SU-DHL-6 (cell line): ENCODE measurements around the gene RIIAD1.
"Not testable (repeated sequence)": the region's sequence is repeated elsewhere in the genome, so short reads cannot be mapped to it uniquely, and the experiment has no call there.

Source experiments
- H2AFZ ChIP-seq: fragments of 200-600 bp; sonication (generic); 2 replicates; pipeline ENCODE4 v1.6.1; 2014; ENCODE audit warnings: low read depth, mild to moderate bottlenecking, moderate library complexity, mixed read lengths, antibody characterized with exemption, low read length; ENCODE audit not compliant: severe bottlenecking
- H3F3A ChIP-seq: fragments of 200-600 bp; shearing (Covaris generic); 2 replicates; pipeline ENCODE4 v1.6.0; 2016; ENCODE audit warnings: antibody characterized with exemption, mild to moderate bottlenecking; ENCODE audit not compliant: insufficient read depth
- H3K27ac ChIP-seq: fragments of 200-600 bp; sonication (generic); 2 replicates; pipeline ENCODE4 v1.5.1; 2016; ENCODE audit warnings: low read depth, mild to moderate bottlenecking, low read length, moderate library complexity, mixed read lengths
- H3K27me3 ChIP-seq: fragments of 200-600 bp; sonication (generic), shearing (Covaris generic); 2 replicates; pipeline ENCODE4 v1.6.0; 2014; ENCODE audit warnings: mild to moderate bottlenecking, low read length
- H3K36me3 ChIP-seq: fragments of 200-600 bp; sonication (generic); 2 replicates; pipeline ENCODE4 v1.6.1; 2014; ENCODE audit warnings: mild to moderate bottlenecking, low read length, mixed read lengths
- H3K4me2 ChIP-seq: fragments of 300-600, 200-600 bp; shearing (Covaris generic), sonication (generic); 2 replicates; pipeline ENCODE4 v1.6.0; 2014; ENCODE audit warnings: low read length, low read depth, mild to moderate bottlenecking; ENCODE audit not compliant: poor library complexity, severe bottlenecking
- H3K4me3 ChIP-seq: fragments of 200-600 bp; sonication (generic); 2 replicates; pipeline ENCODE4 v1.5.1; 2014; ENCODE audit warnings: antibody characterized with exemption, low read length, mild to moderate bottlenecking, mixed read lengths; ENCODE audit not compliant: insufficient read depth, poor library complexity, severe bottlenecking
- H3K79me2 ChIP-seq: fragments of 200-600 bp; sonication (generic); 2 replicates; pipeline ENCODE4 v1.6.1; 2014; ENCODE audit warnings: mild to moderate bottlenecking, low read length, moderate library complexity; ENCODE audit not compliant: insufficient read depth
- H3K9ac ChIP-seq: fragments of 200-600 bp; sonication (generic); 2 replicates; pipeline ENCODE4 v1.7.0; 2014; ENCODE audit warnings: mild to moderate bottlenecking, low read length
- H3K9me2 ChIP-seq: fragments of 200-600 bp; sonication (generic); replicated peaks from 2 replicates; pipeline ENCODE4 v1.6.1; 2014; ENCODE audit warnings: low read length; ENCODE audit not compliant: insufficient read depth
- H3K9me3 ChIP-seq: fragments of 200-600 bp; sonication (generic); 2 replicates; pipeline ENCODE4 v1.6.1; 2014; ENCODE audit warnings: low read length, mixed read lengths; ENCODE audit not compliant: insufficient read depth
- H4K20me1 ChIP-seq: fragments of 200-600 bp; sonication (generic); 2 replicates; pipeline ENCODE4 v1.6.1; 2014; ENCODE audit warnings: low read depth, mild to moderate bottlenecking, antibody characterized with exemption, low read length, moderate library complexity, mixed read lengths
- EZH2phosphoT487 ChIP-seq: fragments of 200-600 bp; sonication (generic), shearing (Covaris generic); conservative IDR thresholded peaks from 2 replicates; pipeline ENCODE4 v1.6.1; 2018; ENCODE audit warnings: mild to moderate bottlenecking, antibody characterized with exemption, low read length, moderate library complexity, mixed read lengths
- TF ChIP-seq, protein P1 (sequence below): fragments of 200-600 bp; sonication (generic); IDR thresholded peaks from one replicate; pipeline ENCODE4 v1.5.1; 2017; ENCODE audit warnings: antibody characterized with exemption, mild to moderate bottlenecking, low read length, moderate library complexity; ENCODE audit not compliant: insufficient read depth, poor library complexity, severe bottlenecking

RIIAD1 gene

DNA sequence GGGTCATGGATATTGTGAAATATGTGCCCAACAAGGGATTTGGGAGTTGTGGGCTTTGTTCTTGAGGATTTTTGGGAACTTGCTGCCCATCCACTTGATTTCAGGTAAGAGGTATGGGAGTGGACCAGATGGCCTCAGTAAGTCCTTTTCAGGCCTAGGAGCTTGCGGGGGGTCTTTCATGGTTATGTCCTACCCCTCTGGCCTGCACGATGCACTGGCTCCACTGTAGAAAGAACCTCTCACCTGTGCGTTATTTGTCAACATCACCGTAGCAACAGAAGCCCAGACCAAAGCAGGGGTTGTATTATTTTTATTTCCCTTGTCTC, 8.6 kb downstream of the RIIAD1 start:
- Histone ChIP-seq H3F3A (no peaks in the 10 kb centered on the region), H3K9ac (no peak overlapping the region), H2AFZ (no peak overlapping the region), H3K27me3 (no peaks in the 10 kb centered on the region), H3K4me3 (no peak overlapping the region), H3K27ac (no peak overlapping the region), H4K20me1 (no peaks in the 10 kb centered on the region), H3K9me3 (no peaks in the 10 kb centered on the region), H3K9me2 (no peaks in the 10 kb centered on the region), H3K79me2 (no peaks in the 10 kb centered on the region), H3K4me2 (no peak overlapping the region), H3K36me3 (no peaks in the 10 kb centered on the region)
- TF ChIP-seq, protein P1, sequence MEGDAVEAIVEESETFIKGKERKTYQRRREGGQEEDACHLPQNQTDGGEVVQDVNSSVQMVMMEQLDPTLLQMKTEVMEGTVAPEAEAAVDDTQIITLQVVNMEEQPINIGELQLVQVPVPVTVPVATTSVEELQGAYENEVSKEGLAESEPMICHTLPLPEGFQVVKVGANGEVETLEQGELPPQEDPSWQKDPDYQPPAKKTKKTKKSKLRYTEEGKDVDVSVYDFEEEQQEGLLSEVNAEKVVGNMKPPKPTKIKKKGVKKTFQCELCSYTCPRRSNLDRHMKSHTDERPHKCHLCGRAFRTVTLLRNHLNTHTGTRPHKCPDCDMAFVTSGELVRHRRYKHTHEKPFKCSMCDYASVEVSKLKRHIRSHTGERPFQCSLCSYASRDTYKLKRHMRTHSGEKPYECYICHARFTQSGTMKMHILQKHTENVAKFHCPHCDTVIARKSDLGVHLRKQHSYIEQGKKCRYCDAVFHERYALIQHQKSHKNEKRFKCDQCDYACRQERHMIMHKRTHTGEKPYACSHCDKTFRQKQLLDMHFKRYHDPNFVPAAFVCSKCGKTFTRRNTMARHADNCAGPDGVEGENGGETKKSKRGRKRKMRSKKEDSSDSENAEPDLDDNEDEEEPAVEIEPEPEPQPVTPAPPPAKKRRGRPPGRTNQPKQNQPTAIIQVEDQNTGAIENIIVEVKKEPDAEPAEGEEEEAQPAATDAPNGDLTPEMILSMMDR = no peak
- TF ChIP-seq EZH2phosphoT487 = no peak

DNA sequence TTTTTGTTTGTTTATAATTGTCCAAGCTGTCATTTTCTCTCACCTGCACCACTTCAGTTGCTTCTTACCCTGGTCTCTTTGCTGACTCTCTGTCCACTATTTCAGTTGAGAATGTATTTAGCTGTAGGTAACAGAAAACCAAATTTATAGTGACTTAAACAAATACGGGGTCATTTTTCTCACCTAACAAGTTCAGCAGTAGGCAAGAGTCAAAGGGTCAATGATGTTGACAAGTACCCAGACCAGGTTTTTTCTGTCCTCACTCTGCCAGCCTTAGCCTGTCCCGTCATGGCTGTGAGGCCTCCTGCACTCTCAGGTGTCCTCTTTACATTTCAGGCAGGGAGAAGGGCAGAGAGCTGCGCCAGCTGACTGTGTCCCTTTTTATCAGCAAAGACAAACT, 11.8 kb downstream of the RIIAD1 start:
- no peaks in the 10 kb centered on the region for H3K36me3 ChIP-seq
- H3K79me2 ChIP-seq = no peaks in the 10 kb centered on the region
- no peaks in the 10 kb centered on the region for H3K9me2 ChIP-seq
- no peaks in the 10 kb centered on the region for H3F3A ChIP-seq
- H3K9ac ChIP-seq = no peak overlapping the region
- H2AFZ ChIP-seq = no peak overlapping the region
- H3K27ac ChIP-seq = no peak overlapping the region
- no peak overlapping the region for H3K4me2 ChIP-seq
- no peak overlapping the region for H3K4me3 ChIP-seq
- no peaks in the 10 kb centered on the region for H4K20me1 ChIP-seq
- peaks cover 10% of the 10 kb centered on the region; the same call in 1 of the 2 replicates for H3K9me3 ChIP-seq
- no peaks in the 10 kb centered on the region for H3K27me3 ChIP-seq
- TF ChIP-seq, protein P1 = no peak
- TF ChIP-seq EZH2phosphoT487 = no peak

DNA sequence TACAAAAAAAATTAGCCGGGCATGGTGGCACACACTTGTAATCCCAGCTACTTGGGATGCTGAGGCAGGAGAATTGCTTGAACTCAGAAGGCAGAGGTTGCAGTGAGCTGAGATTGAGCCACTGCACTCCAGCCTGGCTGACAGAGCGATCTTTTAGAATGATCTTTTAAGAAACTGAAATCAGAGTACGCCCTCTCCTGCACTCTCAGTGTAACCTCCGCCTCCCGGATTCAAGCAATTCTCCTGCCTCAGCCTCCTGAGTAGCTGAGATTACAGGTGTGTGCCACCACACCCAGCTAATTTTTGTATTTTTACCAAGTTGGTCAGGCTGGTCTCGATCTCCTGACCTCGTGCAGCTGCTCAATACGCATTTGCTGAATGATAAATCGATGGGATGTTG, 12.7 kb downstream of the RIIAD1 start:
- not testable (repeated sequence) for H4K20me1 ChIP-seq, H3K9me2 ChIP-seq, H3K36me3 ChIP-seq, H3K27ac ChIP-seq, H2AFZ ChIP-seq, H3K9ac ChIP-seq, H3K79me2 ChIP-seq, H3K4me3 ChIP-seq, H3K4me2 ChIP-seq, H3F3A ChIP-seq, H3K27me3 ChIP-seq
- H3K9me3 ChIP-seq = peaks cover 13% of the 10 kb centered on the region; the same call in 1 of the 2 replicates

DNA sequence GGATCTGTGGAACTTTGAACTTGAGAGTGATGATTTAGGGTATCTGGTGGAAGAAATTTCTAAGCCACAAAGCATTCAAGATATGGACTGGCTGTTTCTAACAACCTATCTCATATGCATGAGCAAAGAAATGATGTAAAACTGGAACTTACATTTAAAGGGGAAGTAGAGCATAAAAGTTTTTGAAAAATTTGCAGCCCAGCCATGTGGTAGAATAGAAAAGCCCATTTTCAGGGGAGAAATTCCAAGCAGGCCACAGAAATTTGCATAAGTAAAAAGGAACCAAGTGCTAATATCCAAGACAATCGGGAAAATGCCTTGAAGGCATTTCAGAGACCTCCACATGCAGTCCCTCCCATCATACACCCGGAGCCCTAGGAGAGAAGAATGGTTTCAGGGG, 15.7 kb downstream of the RIIAD1 start:
- no peaks in the 10 kb centered on the region for H3K27me3 ChIP-seq
- no peak overlapping the region for H3K9ac ChIP-seq
- H2AFZ ChIP-seq = no peak overlapping the region
- no peaks in the 10 kb centered on the region for H3K36me3 ChIP-seq
- no peak overlapping the region for H3K27ac ChIP-seq
- H3K9me2 ChIP-seq = no peaks in the 10 kb centered on the region
- H4K20me1 ChIP-seq = no peaks in the 10 kb centered on the region
- TF ChIP-seq EZH2phosphoT487 = no peak
- TF ChIP-seq, protein P1 = no peak
- H3F3A ChIP-seq = no peaks in the 10 kb centered on the region
- H3K4me3 ChIP-seq = no peak overlapping the region
- no peak overlapping the region for H3K4me2 ChIP-seq
- peaks cover 13% of the 10 kb centered on the region; the same call in 1 of the 2 replicates for H3K9me3 ChIP-seq
- no peaks in the 10 kb centered on the region for H3K79me2 ChIP-seq
